Mesenchymal stem cell (in vitro differentiated cells and primary cell): ENCODE results near the gene TXNDC17.

Experiments
- DNase-seq: peaks from one replicate; pipeline ENCODE4 v3.0.0-alpha.2; 2013
- H2AFZ ChIP-seq: one replicate; pipeline ENCODE4 v1.6.1; 2013; ENCODE audit warnings: low read depth, mild to moderate bottlenecking, control low read depth, inconsistent platforms, low read length, moderate library complexity
- H2AK5ac ChIP-seq: 2 replicates; pipeline ENCODE4 v1.6.1; 2013; ENCODE audit warnings: low read length, moderate library complexity, mild to moderate bottlenecking, inconsistent platforms; ENCODE audit not compliant: severe bottlenecking
- H2BK120ac ChIP-seq: one replicate; pipeline ENCODE4 v1.6.1; 2013; ENCODE audit warnings: low read depth, mild to moderate bottlenecking, inconsistent platforms, low read length, moderate library complexity
- H2BK12ac ChIP-seq, 2 experiments: one replicate each; pipeline ENCODE4 v1.6.1; 2013; ENCODE audit warnings: inconsistent platforms in 2 of 2, low read length in 2 of 2, mild to moderate bottlenecking in 2 of 2, moderate library complexity in 2 of 2, control low read depth in 1 of 2
- H2BK15ac ChIP-seq: one replicate; pipeline ENCODE4 v1.6.1; 2013; ENCODE audit warnings: mild to moderate bottlenecking, low read depth, inconsistent platforms; ENCODE audit not compliant: poor library complexity, severe bottlenecking
- H2BK5ac ChIP-seq: 2 replicates; pipeline ENCODE4 v1.6.1; 2013; ENCODE audit warnings: low read depth, mild to moderate bottlenecking, low read length, control low read depth, inconsistent platforms; ENCODE audit not compliant: poor library complexity, severe bottlenecking
- H3K14ac ChIP-seq, 2 experiments: one replicate each; pipeline ENCODE4 v1.6.1; 2013; ENCODE audit warnings: inconsistent platforms in 2 of 2, low read length in 2 of 2, control low read depth in 1 of 2, mild to moderate bottlenecking in 1 of 2, moderate library complexity in 1 of 2
- H3K18ac ChIP-seq, 2 experiments: one replicate each; pipeline ENCODE4 v1.6.1; 2013; ENCODE audit warnings: inconsistent platforms in 2 of 2, low read length in 2 of 2, control low read depth in 1 of 2, low read depth in 1 of 2, mild to moderate bottlenecking in 1 of 2
- H3K23ac ChIP-seq, 2 experiments: one replicate each; pipeline ENCODE4 v1.6.1; 2013; ENCODE audit warnings: inconsistent platforms in 2 of 2, low read length in 2 of 2, mild to moderate bottlenecking in 2 of 2, moderate library complexity in 2 of 2, control low read depth in 1 of 2
- H3K27ac ChIP-seq: 2 replicates; pipeline ENCODE4 v1.5.1; 2013; ENCODE audit warnings: mild to moderate bottlenecking, moderate library complexity, low read length, control low read depth, inconsistent platforms; ENCODE audit not compliant: poor library complexity, severe bottlenecking
- H3K27me3 ChIP-seq, 2 experiments: 2 replicates each; pipeline versions ENCODE4 v1.6.1 to v1.7.0; 2013; ENCODE audit warnings: low read length in 2 of 2, mild to moderate bottlenecking in 2 of 2, moderate library complexity in 2 of 2, control low read depth in 1 of 2, inconsistent platforms in 1 of 2; ENCODE audit not compliant: control insufficient read depth in 1 of 2, insufficient read depth in 1 of 2
- H3K36me3 ChIP-seq, 2 experiments: 2 replicates each; pipeline versions ENCODE4 v1.6.1 to v1.7.0; 2013; ENCODE audit warnings: low read length in 2 of 2, control low read depth in 1 of 2, inconsistent platforms in 1 of 2, low read depth in 1 of 2, mild to moderate bottlenecking in 1 of 2; ENCODE audit not compliant: insufficient read depth in 2 of 2, control insufficient read depth in 1 of 2
- H3K4ac ChIP-seq, 2 experiments: one replicate each; pipeline ENCODE4 v1.6.1; 2013; ENCODE audit warnings: inconsistent platforms in 2 of 2, low read length in 2 of 2, mild to moderate bottlenecking in 2 of 2, moderate library complexity in 2 of 2, control low read depth in 1 of 2, low read depth in 1 of 2
- H3K4me1 ChIP-seq: 2 replicates; pipeline ENCODE4 v1.6.1; 2013; ENCODE audit warnings: low read depth, low read length, control low read depth; ENCODE audit not compliant: control insufficient read depth, insufficient read depth
- H3K4me2 ChIP-seq: 2 replicates; pipeline ENCODE4 v1.6.1; 2013; ENCODE audit warnings: low read length, mild to moderate bottlenecking, inconsistent platforms; ENCODE audit not compliant: poor library complexity, severe bottlenecking
- H3K4me3 ChIP-seq, 2 experiments: 2 replicates each; pipeline versions ENCODE4 v1.5.1 to v1.7.0; 2013; ENCODE audit warnings: low read length in 2 of 2, mild to moderate bottlenecking in 2 of 2, control low read depth in 1 of 2, low read depth in 1 of 2; ENCODE audit not compliant: insufficient read depth in 1 of 2
- H3K79me1 ChIP-seq: replicated peaks from 2 replicates; pipeline ENCODE4 v1.6.1; 2013; ENCODE audit warnings: mild to moderate bottlenecking, control low read depth, low read length, inconsistent platforms; ENCODE audit not compliant: poor library complexity, severe bottlenecking
- H3K9ac ChIP-seq: 2 replicates; pipeline ENCODE4 v1.7.0; 2013; ENCODE audit warnings: mild to moderate bottlenecking, low read length, moderate library complexity
- H3K9me3 ChIP-seq: 2 replicates; pipeline ENCODE4 v1.7.0; 2013; ENCODE audit warnings: mild to moderate bottlenecking, low read length; ENCODE audit not compliant: control insufficient read depth
- H4K8ac ChIP-seq: one replicate; pipeline ENCODE4 v1.6.1; 2013; ENCODE audit warnings: inconsistent platforms, mild to moderate bottlenecking, low read length, moderate library complexity
- H4K91ac ChIP-seq: one replicate; pipeline ENCODE4 v1.6.1; 2013; ENCODE audit warnings: mild to moderate bottlenecking, low read length, inconsistent platforms
- WGBS: methylation state at CpG from one replicate; pipeline ENCODE4 v1.1.7; 2013; ENCODE audit warnings: mixed read lengths; 5-methylcytosine and 5-hydroxymethylcytosine counted together

Gene TXNDC17

GRCh38 chr17:6596081-6596480, 44.8 kb upstream of the TXNDC17 start:
- no peak overlapping the region for H3K14ac ChIP-seq

GRCh38 chr17:6596511-6596910, 44.3 kb upstream of the TXNDC17 start:
- H3K18ac ChIP-seq, result no peak overlapping the region
- 96% methylated on average over 2 of the region's 2 CpGs for WGBS

More at GRCh38 chr17:6596081-6596480, 44.8 kb upstream of the TXNDC17 start:
- Histone ChIP-seq H4K91ac (no peak overlapping the region), H2BK15ac (no peak overlapping the region), H3K36me3 (peaks cover 21 to 97% of the 10 kb centered on the region in 2 experiments), H2BK120ac (no peak overlapping the region), H3K79me1 (peaks cover 16% of the 10 kb centered on the region), H2AK5ac (no peak overlapping the region), H3K27ac (no peak overlapping the region), H3K4me2 (no peak overlapping the region), H3K27me3 (no peaks in the 10 kb centered on the region), H2BK5ac (no peak overlapping the region), H4K8ac (no peak overlapping the region), H3K18ac (no peak overlapping the region), H3K23ac (no peak overlapping the region), H2AFZ (no peak overlapping the region), H3K4me3 (no peak overlapping the region), H3K9ac (no peak overlapping the region), H2BK12ac (no peak overlapping the region), H3K4ac (no peak overlapping the region), H3K4me1 (no peaks in the 10 kb centered on the region), H3K9me3 (no peaks in the 10 kb centered on the region)
- WGBS, result 96% methylated on average over 7 of the region's 7 CpGs
- no peak for DNase-seq

GRCh38 chr17:6596941-6597340, 43.9 kb upstream of the TXNDC17 start:
- no peak overlapping the region for H2BK5ac ChIP-seq
- no peak overlapping the region for H2BK12ac ChIP-seq
- no peak overlapping the region for H3K4ac ChIP-seq
- no peak overlapping the region for H3K4me2 ChIP-seq
- no peak overlapping the region for H2BK120ac ChIP-seq
- no peak overlapping the region for H3K14ac ChIP-seq
- no peak for DNase-seq
- H3K36me3 ChIP-seq, result peaks cover 23 to 97% of the 10 kb centered on the region in 2 experiments
- no peak overlapping the region for H3K18ac ChIP-seq
- no peak overlapping the region for H2AK5ac ChIP-seq
- no peak overlapping the region for H3K4me3 ChIP-seq
- no peaks in the 10 kb centered on the region for H3K4me1 ChIP-seq
- no peaks in the 10 kb centered on the region for H3K27me3 ChIP-seq
- H3K9ac ChIP-seq, result no peak overlapping the region
- no peak overlapping the region for H4K8ac ChIP-seq
- H2BK15ac ChIP-seq, result no peak overlapping the region
- no peak overlapping the region for H3K23ac ChIP-seq
- H3K27ac ChIP-seq, result no peak overlapping the region
- no peaks in the 10 kb centered on the region for H3K9me3 ChIP-seq
- 100% methylated on average over 3 of the region's 4 CpGs for WGBS
- no peak overlapping the region for H4K91ac ChIP-seq
- no peak overlapping the region for H2AFZ ChIP-seq
- peaks cover 22% of the 10 kb centered on the region for H3K79me1 ChIP-seq

More at GRCh38 chr17:6596511-6596910, 44.3 kb upstream of the TXNDC17 start:
- Histone ChIP-seq H4K8ac (no peak overlapping the region), H3K4me3 (no peak overlapping the region), H2AFZ (no peak overlapping the region), H2BK12ac (no peak overlapping the region), H3K23ac (no peak overlapping the region), H3K4me1 (no peaks in the 10 kb centered on the region), H2BK120ac (no peak overlapping the region), H3K4ac (no peak overlapping the region), H3K36me3 (peaks cover 23 to 97% of the 10 kb centered on the region in 2 experiments), H3K9me3 (no peaks in the 10 kb centered on the region), H3K79me1 (peaks cover 19% of the 10 kb centered on the region), H3K4me2 (no peak overlapping the region), H3K14ac (no peak overlapping the region), H3K27ac (no peak overlapping the region), H2BK5ac (no peak overlapping the region), H2BK15ac (no peak overlapping the region), H2AK5ac (no peak overlapping the region), H3K27me3 (no peaks in the 10 kb centered on the region), H3K9ac (no peak overlapping the region), H4K91ac (no peak overlapping the region)
- no peak for DNase-seq

- H4K8ac ChIP-seq, result no peak overlapping the region
- no peak overlapping the region for H3K9ac ChIP-seq
- no peak overlapping the region for H3K23ac ChIP-seq
- no peaks in the 10 kb centered on the region for H3K4me1 ChIP-seq
- no peaks in the 10 kb centered on the region for H3K9me3 ChIP-seq
- no peak overlapping the region for H3K27ac ChIP-seq
- H2AK5ac ChIP-seq, result no peak overlapping the region
- no peak overlapping the region for H3K4ac ChIP-seq
- H2BK12ac ChIP-seq, result no peak overlapping the region
- no peak overlapping the region for H2BK120ac ChIP-seq
- H3K4me2 ChIP-seq, result no peak overlapping the region
- no peak overlapping the region for H2BK5ac ChIP-seq
- no peaks in the 10 kb centered on the region for H3K27me3 ChIP-seq
- H3K4me3 ChIP-seq, result no peak overlapping the region
- no peak overlapping the region for H3K14ac ChIP-seq
- no peak overlapping the region for H2AFZ ChIP-seq
- no peak overlapping the region for H3K18ac ChIP-seq
- H4K91ac ChIP-seq, result no peak overlapping the region
- WGBS, result no CpG with 5 or more reads among the region's 1 CpG
- H3K36me3 ChIP-seq, result peaks cover 23 to 97% of the 10 kb centered on the region in 2 experiments
- H3K79me1 ChIP-seq, result peaks cover 25% of the 10 kb centered on the region
- no peak overlapping the region for H2BK15ac ChIP-seq
- no peak for DNase-seq
These were observed 43.1 kb upstream of the TXNDC17 start for GRCh38 chr17:6597727-6598126.
